GM12872 (cell line): ENCODE results near the gene TCF7L1.

ENCODE experiments used
- TF ChIP-seq, protein P1 (sequence below): IDR thresholded peaks from 3 replicates; pipeline ENCODE4 v1.5.1; 2011; ENCODE audit warnings: low read depth, mild to moderate bottlenecking, low read length, moderate library complexity; ENCODE audit not compliant: insufficient read depth

The TCF7L1 gene

GRCh38 chr2:85324639-85325465 lies 191.7 kb downstream of the TCF7L1 start:
- TF ChIP-seq, protein P1, sequence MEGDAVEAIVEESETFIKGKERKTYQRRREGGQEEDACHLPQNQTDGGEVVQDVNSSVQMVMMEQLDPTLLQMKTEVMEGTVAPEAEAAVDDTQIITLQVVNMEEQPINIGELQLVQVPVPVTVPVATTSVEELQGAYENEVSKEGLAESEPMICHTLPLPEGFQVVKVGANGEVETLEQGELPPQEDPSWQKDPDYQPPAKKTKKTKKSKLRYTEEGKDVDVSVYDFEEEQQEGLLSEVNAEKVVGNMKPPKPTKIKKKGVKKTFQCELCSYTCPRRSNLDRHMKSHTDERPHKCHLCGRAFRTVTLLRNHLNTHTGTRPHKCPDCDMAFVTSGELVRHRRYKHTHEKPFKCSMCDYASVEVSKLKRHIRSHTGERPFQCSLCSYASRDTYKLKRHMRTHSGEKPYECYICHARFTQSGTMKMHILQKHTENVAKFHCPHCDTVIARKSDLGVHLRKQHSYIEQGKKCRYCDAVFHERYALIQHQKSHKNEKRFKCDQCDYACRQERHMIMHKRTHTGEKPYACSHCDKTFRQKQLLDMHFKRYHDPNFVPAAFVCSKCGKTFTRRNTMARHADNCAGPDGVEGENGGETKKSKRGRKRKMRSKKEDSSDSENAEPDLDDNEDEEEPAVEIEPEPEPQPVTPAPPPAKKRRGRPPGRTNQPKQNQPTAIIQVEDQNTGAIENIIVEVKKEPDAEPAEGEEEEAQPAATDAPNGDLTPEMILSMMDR: no peak

- TF ChIP-seq, protein P1: no peak
These were observed 192.2 kb downstream of the TCF7L1 start for GRCh38 chr2:85325466-85325811.

- TF ChIP-seq, protein P1: no peak
These were observed 193.4 kb downstream of the TCF7L1 start for GRCh38 chr2:85326406-85327159.

DNA sequence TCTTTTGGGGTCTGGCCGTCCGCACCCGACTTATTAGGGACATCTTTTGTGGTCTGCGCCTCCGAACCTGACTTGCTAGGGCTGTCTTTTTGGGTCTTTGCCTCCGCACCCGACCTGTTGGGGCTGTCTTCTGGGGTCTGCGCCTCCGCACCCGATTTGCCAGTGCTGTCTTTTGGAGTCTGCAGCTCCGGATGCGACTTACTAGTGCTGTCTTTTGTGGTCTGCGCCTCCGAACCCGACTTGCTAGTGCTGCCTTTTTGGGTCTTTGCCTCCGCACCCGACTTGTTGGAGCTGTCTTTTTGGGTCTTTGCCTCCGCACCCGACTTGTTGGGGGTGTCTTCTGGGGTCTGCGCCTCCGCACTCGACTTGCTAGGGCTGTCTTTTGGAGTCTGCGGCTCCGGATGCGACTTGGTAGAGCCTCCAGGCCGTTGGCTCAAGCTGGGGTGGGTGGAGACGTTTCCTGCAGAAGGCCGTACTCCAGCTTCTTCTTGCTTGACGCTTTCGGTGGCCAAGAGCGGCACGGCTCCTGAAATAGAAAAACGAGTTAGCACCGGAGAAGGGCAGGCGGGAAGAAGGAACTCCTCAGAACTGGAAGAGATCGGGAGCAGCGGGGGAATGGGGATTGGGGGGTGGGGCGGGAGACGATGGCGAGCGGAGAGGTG lies 194.1 kb downstream of the TCF7L1 start:
- TF ChIP-seq, protein P1: no peak

- TF ChIP-seq, protein P1: no peak
These were observed 194.8 kb downstream of the TCF7L1 start, which contains the start of gene TGOLN2 for GRCh38 chr2:85327822-85328617. Gene TGOLN2, minus strand, starts transcription at chr2:85327989. Its CDS starts 27 bp downstream, at chr2:85327962.

DNA sequence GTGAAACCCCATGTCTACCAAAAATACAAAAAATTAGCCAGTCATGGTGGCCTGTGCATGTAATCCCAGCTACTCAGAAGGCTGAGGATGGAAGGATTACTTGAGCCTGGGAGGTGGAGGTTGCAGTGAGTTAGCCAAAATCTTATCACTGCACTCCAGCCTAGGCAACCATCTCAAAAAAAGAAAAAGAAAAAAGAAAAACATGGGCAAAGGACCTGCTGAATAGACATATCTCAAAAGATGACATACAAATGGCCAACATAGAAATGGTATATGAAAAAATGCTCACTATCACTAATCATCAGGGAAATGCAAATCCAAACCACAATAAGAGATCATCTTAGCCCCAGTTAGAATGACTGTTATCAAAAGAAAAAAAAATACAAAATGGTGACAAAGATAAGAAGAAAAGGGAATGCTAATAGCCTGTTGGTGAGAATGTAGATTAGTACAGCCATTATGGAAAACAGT lies 196.0 kb downstream of the TCF7L1 start:
- TF ChIP-seq, protein P1: no peak
